K562 (cell line): ENCODE measurements around the gene CHRM1. TPM values are rescaled to one million over a fixed set of nuclear protein-coding genes. Genes with fewer than 3 reads are reported as not detected.

ENCODE experiments used
- ATAC-seq: fragments of 200-7000 bp; cut with Tn5 transposase; 3 replicates; pipeline ENCODE4 v1.9.1; 2020; ENCODE audit warnings: moderate library complexity
- BruUV-seq: library from RNA; stranded (reverse); fragments of 400-500 nt; replicated peaks from 2 replicates; lab custom pipeline; 2021; lab: Mats Ljungman, UMichigan
- CTCF ChIA-PET: fragments of 300-600 bp; formaldehyde crosslinking; extraction: SDS; loops from one replicate; lab custom pipeline; 2021; ENCODE audit warnings: low intra/inter-chr PET ratio; lab: Yijun Ruan, JAX
- POLR2A ChIA-PET: fragments of 300-600, 350-650 bp; sonication (Branson Sonifier 250); formaldehyde crosslinking; extraction: SDS; loops from one replicate; lab custom pipeline; 2021; ENCODE audit warnings: antibody characterized with exemption, inconsistent platforms; lab: Yijun Ruan, JAX
- DNase-seq, 4 experiments: peaks; one replicate each; pipeline versions ENCODE4 v3.0.0 to v3.0.0-alpha.2; 2011 to 2018; ENCODE audit warnings: low spot score in 3 of 4, mixed read lengths in 3 of 4; ENCODE audit errors: extremely low read depth in 1 of 4
- FAIRE-seq: peaks from 2 replicates; lab custom pipeline; 2011; peaks lifted over from hg19 to GRCh38; lab: Jason Lieb, UNC
- H2AFZ ChIP-seq: 2 replicates; pipeline ENCODE4 v1.6.0; 2011; ENCODE audit warnings: low read depth, low read length, control low read depth, inconsistent platforms
- H3K27ac ChIP-seq: fragments of 200-600 bp; 3 replicates; pipeline ENCODE4 v1.8.0; 2011; ENCODE audit warnings: low read depth, mild to moderate bottlenecking, control low read depth, inconsistent platforms, low read length, moderate library complexity, mixed read lengths; ENCODE audit errors: extremely low read depth
- H3K27me3 ChIP-seq, 2 experiments: fragments of 300-600 bp in 1 of 2; 2 replicates in 1 of 2; 3 replicates in 1 of 2; pipeline versions ENCODE4 v1.6.0 to v1.8.0; 2011; ENCODE audit warnings: inconsistent platforms in 2 of 2, low read length in 2 of 2, mild to moderate bottlenecking in 1 of 2, mixed read lengths in 1 of 2, moderate library complexity in 1 of 2; ENCODE audit not compliant: control insufficient read depth in 2 of 2, insufficient read depth in 2 of 2
- H3K36me3 ChIP-seq: fragments of 300-600 bp; 3 replicates; pipeline ENCODE4 v1.8.0; 2011; ENCODE audit warnings: mild to moderate bottlenecking, low read length, inconsistent platforms; ENCODE audit not compliant: control insufficient read depth, insufficient read depth
- H3K4me1 ChIP-seq, 2 experiments: fragments of 200-600 bp in 1 of 2; replicated peaks in 1 of 2; 2 replicates in 1 of 2; 3 replicates in 1 of 2; pipeline versions ENCODE4 v1.5.1 to v1.8.0; 2011; ENCODE audit warnings: inconsistent platforms in 2 of 2, low read length in 2 of 2, mild to moderate bottlenecking in 1 of 2, mixed read lengths in 1 of 2, moderate library complexity in 1 of 2; ENCODE audit not compliant: control insufficient read depth in 2 of 2, insufficient read depth in 2 of 2
- H3K4me2 ChIP-seq: 2 replicates; pipeline ENCODE4 v1.6.1; 2011; ENCODE audit warnings: low read length, control low read depth, inconsistent platforms, mixed read lengths; ENCODE audit not compliant: insufficient read depth
- H3K4me3 ChIP-seq: fragments of 200-600 bp; sonication (generic), shearing (Covaris generic); 2 replicates; pipeline ENCODE4 v1.5.1; 2016; ENCODE audit warnings: control low read depth, inconsistent platforms
- H3K79me2 ChIP-seq: fragments of 200-600 bp; 3 replicates; pipeline ENCODE4 v1.8.0; 2011; ENCODE audit warnings: low read length, inconsistent platforms; ENCODE audit not compliant: control insufficient read depth, insufficient read depth
- H3K9ac ChIP-seq, 2 experiments: 2 replicates each; pipeline versions ENCODE4 v1.6.0 to v1.6.1; 2011; ENCODE audit warnings: low read depth in 2 of 2, low read length in 2 of 2, control low read depth in 1 of 2, inconsistent platforms in 1 of 2, mild to moderate bottlenecking in 1 of 2, mixed read lengths in 1 of 2; ENCODE audit not compliant: insufficient read depth in 1 of 2
- H3K9me1 ChIP-seq: one replicate; pipeline ENCODE4 v1.6.0; 2011; ENCODE audit warnings: inconsistent platforms, mild to moderate bottlenecking, low read length, moderate library complexity; ENCODE audit not compliant: control insufficient read depth, insufficient read depth
- H3K9me3 ChIP-seq: replicated peaks from 2 replicates; pipeline ENCODE4 v1.5.1; 2011; ENCODE audit warnings: low read depth, low read length, inconsistent platforms; ENCODE audit not compliant: control insufficient read depth, insufficient read depth
- H4K20me1 ChIP-seq: replicated peaks from 2 replicates; pipeline ENCODE4 v1.6.1; 2011; ENCODE audit warnings: low read length, inconsistent platforms, mixed read lengths; ENCODE audit not compliant: control insufficient read depth, insufficient read depth
- CEBPB ChIP-seq: fragments of 450-650 bp; IDR thresholded peaks from 2 replicates; pipeline ENCODE4 v1.6.1; 2016; ENCODE audit warnings: missing genetic modification characterization, missing compliant biosample characterization
- GTF3C2 ChIP-seq: IDR thresholded peaks from 3 replicates; pipeline ENCODE4 v1.6.1; 2011; ENCODE audit warnings: borderline replicate concordance, mild to moderate bottlenecking, moderate library complexity; ENCODE audit not compliant: insufficient read length; ENCODE audit errors: extremely low read depth
- MAFK ChIP-seq: IDR thresholded peaks from 2 replicates; pipeline ENCODE4 v1.6.1; 2011; ENCODE audit warnings: low read length, improper control_type of control experiment
- SP2 ChIP-seq: IDR thresholded peaks from 2 replicates; pipeline ENCODE4 v1.6.1; 2011; ENCODE audit warnings: mild to moderate bottlenecking, low read depth, low read length, moderate library complexity; ENCODE audit not compliant: poor library complexity, severe bottlenecking; ENCODE audit errors: extremely low read depth
- TAF9B ChIP-seq: fragments of 450-650 bp; IDR thresholded peaks from 2 replicates; pipeline ENCODE4 v1.6.1; 2018; ENCODE audit warnings: mild to moderate bottlenecking; ENCODE audit not compliant: partially characterized antibody
- ZNF766 ChIP-seq: fragments of 200-800 bp; sonication (Bioruptor generic); conservative IDR thresholded peaks from 2 replicates; pipeline ENCODE4 v1.6.1; 2016; ENCODE audit warnings: missing genetic modification characterization, missing compliant biosample characterization
- in situ Hi-C: fragments of 300-500 bp; cut with MboI; formaldehyde crosslinking; loops from 4 replicates; pipeline ENCODE4 v1.15.0; 2018; ENCODE audit warnings: inconsistent platforms, mixed read lengths
- intact Hi-C: fragments of 100-400 bp; cut with micrococcal nuclease; formaldehyde crosslinking; loops from 2 replicates; pipeline ENCODE4 v1.14.2; 2022
- polyA plus RNA-seq, 8 experiments: library from polyadenylated mRNA; depleted of rRNA in 4 of 8; stranded (reverse) in 5 of 8; unstranded in 3 of 8; fragments of >200 nt; fragmentation: Nextera tagmentation in 2 of 8; fragmentation: Illumina TruSeq in 1 of 8; extraction: Ambion mirVana in 2 of 8; extraction: Trizol in 1 of 8; gene quantifications; 2 replicates each; pipeline versions ENCODE4 v1.2.1 to v1.2.3, GENCODE V29; 2011 to 2014; ENCODE audit warnings: inconsistent platforms in 1 of 8, missing spikeins in 1 of 8
- total RNA-seq, 7 experiments: library from RNA; depleted of rRNA in 6 of 7; stranded (reverse); fragments of >200 nt in 6 of 7; fragmentation: Illumina TruSeq in 2 of 7; extraction: Trizol in 2 of 7; gene quantifications; 2 replicates each; pipeline versions ENCODE4 v1.2.1 to v1.2.3, GENCODE V29; 2011 to 2021; ENCODE audit warnings: low replicate concordance in 1 of 7
- TF ChIP-seq, protein P1 (sequence below): conservative IDR thresholded peaks from 2 replicates; pipeline ENCODE4 v1.6.1; 2011; ENCODE audit warnings: low read depth, mild to moderate bottlenecking, low read length; ENCODE audit not compliant: control insufficient read depth

CHRM1 gene
- total and polyA plus RNA-seq, 9 of the 15 experiments (the other 6 are each of a cell fraction or from before 2014, with no cell fraction given) = not detected

DNA sequence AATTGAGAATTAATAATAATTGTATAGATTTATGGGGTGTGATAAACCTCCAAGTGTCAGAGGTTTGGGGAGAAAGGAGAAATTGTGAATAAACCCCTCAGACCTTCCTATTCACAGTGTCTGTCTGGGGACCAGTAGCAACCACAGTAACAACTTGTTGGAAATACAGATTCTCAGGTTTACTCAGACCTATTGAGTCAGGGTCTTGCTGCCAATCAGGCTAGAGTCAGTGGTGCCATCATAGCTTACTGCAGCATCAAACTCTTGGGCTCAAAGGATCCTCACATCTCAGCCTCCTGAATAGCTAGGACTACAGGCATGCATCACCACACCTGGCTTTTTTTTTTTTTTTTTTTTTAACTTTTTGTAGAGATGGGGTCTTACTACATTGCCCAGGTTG is 23.1 kb downstream of the CHRM1 start:
- FAIRE-seq (no peak), ATAC-seq (no peak), DNase-seq (no peak)
- Histone ChIP-seq H3K4me2 (no peak overlapping the region), H4K20me1 (no peaks in the 10 kb centered on the region), H3K27ac (no peak overlapping the region), H3K4me3 (no peak overlapping the region), H2AFZ (no peak overlapping the region), H3K27me3 (peaks cover 11 to 38% of the 10 kb centered on the region in 2 experiments), H3K9ac (no peak overlapping the region), H3K9me1 (no peaks in the 10 kb centered on the region), H3K79me2 (no peaks in the 10 kb centered on the region), H3K4me1 (peaks cover 0 to 4% of the 10 kb centered on the region in 2 experiments; a peak in 1 of 5 replicates), H3K36me3 (no peaks in the 10 kb centered on the region), H3K9me3 (no peaks in the 10 kb centered on the region)
- ChIA-PET CTCF (no interaction called here), POLR2A (interaction anchor here (1.0 to 2.0 kb wide), 5 partner anchors 8 to 57 kb away, joined by 3 to 10 read pairs (median 4); no protein-coding TSS in a partner anchor)
- in situ Hi-C loops = no loop called here
- no TSS peak for BruUV-seq
- intact Hi-C loops = no loop called here
- TF ChIP-seq ZNF766 (CRISPR knock-in tag) = no peak
- no peak for TF ChIP-seq MAFK
- no peak for TF ChIP-seq SP2
- no peak for TF ChIP-seq GTF3C2
- TF ChIP-seq TAF9B = no peak
- no peak for TF ChIP-seq CEBPB (tag)
- TF ChIP-seq, protein P1, sequence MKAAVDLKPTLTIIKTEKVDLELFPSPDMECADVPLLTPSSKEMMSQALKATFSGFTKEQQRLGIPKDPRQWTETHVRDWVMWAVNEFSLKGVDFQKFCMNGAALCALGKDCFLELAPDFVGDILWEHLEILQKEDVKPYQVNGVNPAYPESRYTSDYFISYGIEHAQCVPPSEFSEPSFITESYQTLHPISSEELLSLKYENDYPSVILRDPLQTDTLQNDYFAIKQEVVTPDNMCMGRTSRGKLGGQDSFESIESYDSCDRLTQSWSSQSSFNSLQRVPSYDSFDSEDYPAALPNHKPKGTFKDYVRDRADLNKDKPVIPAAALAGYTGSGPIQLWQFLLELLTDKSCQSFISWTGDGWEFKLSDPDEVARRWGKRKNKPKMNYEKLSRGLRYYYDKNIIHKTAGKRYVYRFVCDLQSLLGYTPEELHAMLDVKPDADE = no peak
